H1 (cell line): ENCODE measurements around the gene DEGS2. TPM values are rescaled to one million over a fixed set of nuclear protein-coding genes. Genes with fewer than 3 reads are reported as not detected.

Experiments
- CTCF ChIA-PET: fragments of 300-600 bp; sonication (Branson Sonifier 250); formaldehyde crosslinking; loops from one replicate; lab custom pipeline; 2021; ENCODE audit not compliant: partially characterized antibody; lab: Charles Lee
- POLR2A ChIA-PET: fragments of 300-600 bp; sonication (Branson Sonifier 250); formaldehyde crosslinking; loops from one replicate; lab custom pipeline; 2021; ENCODE audit warnings: inconsistent platforms; ENCODE audit not compliant: partially characterized antibody; lab: Charles Lee
- DNase-seq, 2 experiments: peaks; one replicate each; pipeline versions ENCODE4 v3.0.0 to v3.0.0-alpha.2; 2010 to 2022; ENCODE audit warnings: low spot score in 2 of 2, low read depth in 1 of 2, mixed read lengths in 1 of 2
- FAIRE-seq: peaks from 2 replicates; lab custom pipeline; 2011; peaks lifted over from hg19 to GRCh38; lab: Jason Lieb, UNC
- H2AFZ ChIP-seq: 2 replicates; pipeline ENCODE4 v1.8.1; 2012; ENCODE audit warnings: low read length, inconsistent platforms
- H2AK5ac ChIP-seq: 2 replicates; pipeline ENCODE4 v1.6.1; 2013; ENCODE audit warnings: low read depth, low read length
- H2BK120ac ChIP-seq: replicated peaks from 2 replicates; pipeline ENCODE3; 2013; ENCODE audit warnings: low read depth, low read length, inconsistent platforms
- H2BK12ac ChIP-seq: 2 replicates; pipeline ENCODE4 v1.6.1; 2013; ENCODE audit warnings: low read depth, low read length
- H2BK15ac ChIP-seq: 2 replicates; pipeline ENCODE4 v1.6.1; 2013; ENCODE audit warnings: low read length
- H2BK20ac ChIP-seq: 2 replicates; pipeline ENCODE4 v1.6.1; 2013; ENCODE audit warnings: low read length
- H2BK5ac ChIP-seq: 2 replicates; pipeline ENCODE4 v1.6.1; 2013; ENCODE audit warnings: low read depth, low read length
- H3K14ac ChIP-seq: 2 replicates; pipeline ENCODE4 v1.6.1; 2013; ENCODE audit warnings: inconsistent platforms; ENCODE audit not compliant: insufficient read length
- H3K18ac ChIP-seq: 2 replicates; pipeline ENCODE4 v1.6.1; 2013; ENCODE audit warnings: low read length; ENCODE audit errors: extremely low read depth
- H3K23ac ChIP-seq: 2 replicates; pipeline ENCODE4 v1.6.1; 2013; ENCODE audit warnings: inconsistent platforms; ENCODE audit not compliant: insufficient read length
- H3K23me2 ChIP-seq: 2 replicates; pipeline ENCODE4 v1.6.1; 2013; ENCODE audit warnings: low read depth, low read length
- H3K27ac ChIP-seq: 2 replicates; pipeline ENCODE4 v1.6.1; 2011; ENCODE audit warnings: low read depth, low read length, inconsistent platforms
- H3K27me3 ChIP-seq, 4 experiments: replicated peaks in 1 of 4; 1 replicate in 1 of 4; 2 replicates in 3 of 4; pipeline versions ENCODE4 v1.6.1 to v1.8.1; 2011 to 2013; ENCODE audit warnings: low read length in 3 of 4, mild to moderate bottlenecking in 3 of 4, inconsistent platforms in 2 of 4, mixed read lengths in 2 of 4, moderate library complexity in 1 of 4; ENCODE audit not compliant: control insufficient read depth in 3 of 4, insufficient read depth in 3 of 4; ENCODE audit errors: extremely low read depth in 1 of 4
- H3K36me3 ChIP-seq, 4 experiments: 2 replicates each; pipeline versions ENCODE4 v1.6.1 to v1.8.1; 2011 to 2013; ENCODE audit warnings: mild to moderate bottlenecking in 4 of 4, low read length in 3 of 4, moderate library complexity in 2 of 4, control low read depth in 1 of 4, inconsistent platforms in 1 of 4; ENCODE audit not compliant: insufficient read depth in 4 of 4, control insufficient read depth in 2 of 4
- H3K4ac ChIP-seq: replicated peaks from 2 replicates; pipeline ENCODE3; 2013; ENCODE audit warnings: low read length, low read depth, mixed read lengths, inconsistent platforms; ENCODE audit not compliant: insufficient read length
- H3K4me1 ChIP-seq, 4 experiments: replicated peaks in 1 of 4; 1 replicate in 1 of 4; 2 replicates in 3 of 4; pipeline versions ENCODE4 v1.6.1 to v1.8.1; 2011 to 2013; ENCODE audit warnings: low read length in 3 of 4, inconsistent platforms in 2 of 4, mixed read lengths in 1 of 4; ENCODE audit not compliant: insufficient read depth in 4 of 4, control insufficient read depth in 3 of 4
- H3K4me2 ChIP-seq, 2 experiments: 2 replicates each; pipeline versions ENCODE4 v1.6.1 to v1.8.1; 2011 to 2013; ENCODE audit warnings: low read depth in 2 of 2, low read length in 2 of 2, control low read depth in 1 of 2, inconsistent platforms in 1 of 2, mild to moderate bottlenecking in 1 of 2; ENCODE audit not compliant: insufficient read depth in 1 of 2
- H3K4me3 ChIP-seq, 4 experiments: fragments of 200-600, 300-600 bp in 1 of 4; sonication (generic), shearing (Covaris generic), sonication (Bioruptor Twin) in 1 of 4; 2 replicates each; pipeline versions ENCODE4 v1.5.1 to v1.8.1; 2011 to 2016; ENCODE audit warnings: low read length in 4 of 4, low read depth in 3 of 4, control low read depth in 2 of 4, inconsistent platforms in 2 of 4, mild to moderate bottlenecking in 2 of 4, mixed read lengths in 1 of 4, moderate library complexity in 1 of 4; ENCODE audit not compliant: insufficient read depth in 2 of 4; ENCODE audit errors: extremely low read depth in 1 of 4
- H3K56ac ChIP-seq: replicated peaks from 2 replicates; pipeline ENCODE3; 2013; ENCODE audit warnings: low read depth, mild to moderate bottlenecking, mixed read lengths, low read length, inconsistent platforms; ENCODE audit not compliant: insufficient read length
- H3K79me1 ChIP-seq: 2 replicates; pipeline ENCODE4 v1.6.1; 2013; ENCODE audit warnings: low read depth, low read length, control low read depth
- H3K79me2 ChIP-seq, 2 experiments: 2 replicates each; pipeline versions ENCODE4 v1.6.1 to v1.8.1; 2012 to 2013; ENCODE audit warnings: low read length in 2 of 2, mild to moderate bottlenecking in 2 of 2, inconsistent platforms in 1 of 2; ENCODE audit not compliant: insufficient read depth in 2 of 2, control insufficient read depth in 1 of 2
- H3K9ac ChIP-seq, 4 experiments: replicated peaks in 1 of 4; 1 replicate in 1 of 4; 2 replicates in 3 of 4; pipeline versions ENCODE4 v1.6.1 to v1.8.1; 2011 to 2013; ENCODE audit warnings: low read depth in 3 of 4, low read length in 3 of 4, control low read depth in 2 of 4, mild to moderate bottlenecking in 2 of 4, moderate library complexity in 2 of 4, inconsistent platforms in 1 of 4; ENCODE audit errors: extremely low read depth in 1 of 4
- H3K9me3 ChIP-seq, 2 experiments: 2 replicates each; pipeline versions ENCODE4 v1.6.1 to v1.8.1; 2012 to 2013; ENCODE audit warnings: mild to moderate bottlenecking in 2 of 2, moderate library complexity in 2 of 2, control low read depth in 1 of 2, inconsistent platforms in 1 of 2, low read depth in 1 of 2, low read length in 1 of 2, mixed read lengths in 1 of 2; ENCODE audit not compliant: insufficient read depth in 2 of 2
- H4K20me1 ChIP-seq, 2 experiments: replicated peaks in 1 of 2; 2 replicates each; pipeline versions ENCODE3 to v1.8.1; 2011 to 2013; ENCODE audit warnings: inconsistent platforms in 2 of 2, low read length in 2 of 2, mild to moderate bottlenecking in 1 of 2; ENCODE audit not compliant: insufficient read depth in 2 of 2, control insufficient read depth in 1 of 2
- H4K5ac ChIP-seq: 2 replicates; pipeline ENCODE4 v1.6.1; 2013; ENCODE audit warnings: low read length, low read depth, mixed read lengths, inconsistent platforms; ENCODE audit not compliant: insufficient read length
- H4K8ac ChIP-seq: 2 replicates; pipeline ENCODE4 v1.8.0; 2013; ENCODE audit warnings: mild to moderate bottlenecking, moderate library complexity, low read length, inconsistent platforms; ENCODE audit not compliant: insufficient read depth; ENCODE audit errors: extremely low read depth
- H4K91ac ChIP-seq: replicated peaks from 2 replicates; pipeline ENCODE3; 2013; ENCODE audit warnings: low read length, mixed read lengths, inconsistent platforms; ENCODE audit not compliant: insufficient read length
- EZH2 ChIP-seq: fragments of 200-600 bp; sonication (generic); IDR thresholded peaks from 2 replicates; pipeline ENCODE4 v1.7.1; 2012; ENCODE audit warnings: low read depth, mild to moderate bottlenecking, moderate library complexity, low read length, inconsistent platforms; ENCODE audit not compliant: severe bottlenecking
- HDAC2 ChIP-seq, 2 experiments: fragments of 300-600 bp in 1 of 2; sonication (generic) in 1 of 2; IDR thresholded peaks; 2 replicates each; pipeline ENCODE4 v1.6.1; 2011 to 2012; ENCODE audit warnings: low read depth in 2 of 2, low read length in 2 of 2, mild to moderate bottlenecking in 2 of 2, moderate library complexity in 2 of 2, borderline replicate concordance in 1 of 2, inconsistent platforms in 1 of 2
- JUND ChIP-seq: IDR thresholded peaks from 2 replicates; pipeline ENCODE4 v1.6.1; 2011; ENCODE audit warnings: mild to moderate bottlenecking, improper control_type of control experiment, low read length
- KDM5A ChIP-seq: fragments of 200-600 bp; IDR thresholded peaks from 2 replicates; pipeline ENCODE4 v1.7.1; 2012; ENCODE audit warnings: mild to moderate bottlenecking, low read length, inconsistent platforms, mixed read lengths
- WGBS, 2 experiments: shearing (Covaris generic) in 1 of 2; methylation state at CpG; one replicate each; pipeline versions ENCODE4 v1.1.6 to v1.1.7; 2013 to 2015; ENCODE audit warnings: low lambda C conversion rate in 2 of 2, mixed read lengths in 2 of 2, inconsistent platforms in 1 of 2, low coverage in 1 of 2, missing lambda C conversion rate in 1 of 2; ENCODE audit not compliant: insufficient replicate concordance in 2 of 2, insufficient coverage in 1 of 2, insufficient read length in 1 of 2; ENCODE audit errors: extremely low coverage in 1 of 2, missing lambda C conversion rate in 1 of 2; 5-methylcytosine and 5-hydroxymethylcytosine counted together
- polyA plus RNA-seq, 7 experiments: library from polyadenylated mRNA; depleted of rRNA in 3 of 7; stranded (reverse) in 5 of 7; unstranded in 2 of 7; fragments of >200 nt in 5 of 7; fragments of 200-250 nt in 2 of 7; gene quantifications; 1 replicate in 5 of 7; 2 replicates in 1 of 7; 4 replicates in 1 of 7; pipeline versions ENCODE4 v1.2.1 to v1.2.3, GENCODE V29; 2011 to 2013; ENCODE audit warnings: missing spikeins in 2 of 7, mixed read lengths in 2 of 7
- total RNA-seq: library from RNA; stranded (reverse); fragmentation: NEBNext Ultra II Directional; extraction: Animal tissue kit (Norgen Biotek cat#: 25700); gene quantifications from 2 replicates; pipeline ENCODE4 v1.2.1, GENCODE V29; 2021

Gene DEGS2
- total and polyA plus RNA-seq, 2 of the 8 experiments (the other 6 are each of a cell fraction or from before 2014, with no cell fraction given): 0.61 to 0.82 TPM

DNA sequence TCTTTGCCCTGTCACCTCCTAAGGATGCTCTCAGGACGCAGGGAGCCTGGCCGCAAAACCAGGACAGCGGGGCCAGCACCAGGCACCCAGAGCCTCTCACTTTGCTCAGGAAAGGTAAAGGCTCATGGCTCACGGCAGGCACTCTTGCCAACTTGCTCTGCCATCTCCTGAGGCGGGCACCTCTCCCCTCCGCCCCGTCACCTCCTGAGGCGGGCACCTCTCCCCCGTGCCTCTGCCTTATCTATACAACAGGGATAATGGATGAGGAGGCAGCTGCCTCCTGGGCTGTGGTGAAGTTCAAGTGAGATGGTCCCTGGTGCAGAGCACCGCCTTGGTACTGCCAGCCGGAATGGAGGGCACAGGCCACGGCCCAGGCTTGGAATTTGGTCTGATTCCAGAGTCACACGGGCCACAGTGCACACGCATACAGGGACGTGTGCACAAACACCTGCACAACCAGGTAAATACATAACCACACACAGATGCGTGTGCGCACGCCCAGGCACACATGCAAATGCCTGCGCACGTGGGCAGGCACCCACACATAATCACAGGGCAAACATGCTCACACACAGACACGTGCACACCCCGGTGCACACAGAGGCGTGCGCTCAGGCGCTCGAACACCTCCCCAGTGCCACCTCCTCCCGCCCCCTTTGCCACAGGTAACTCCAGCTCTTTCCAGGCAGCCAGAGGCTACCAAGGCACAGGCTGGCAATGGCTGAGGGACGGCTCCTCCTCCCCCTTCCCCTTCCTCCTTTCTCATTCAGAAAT is 11.6 kb downstream of the DEGS2 start:
- H3K9ac ChIP-seq: no peak overlapping the region
- no peak overlapping the region for H4K5ac ChIP-seq
- no peaks in the 10 kb centered on the region; a peak in 1 of 4 replicates for H3K79me2 ChIP-seq
- no peak overlapping the region for H3K23ac ChIP-seq
- H2BK12ac ChIP-seq: no peak overlapping the region
- H2BK15ac ChIP-seq: no peak overlapping the region
- peaks cover 0 to 3% of the 10 kb centered on the region in 2 experiments for H4K20me1 ChIP-seq
- no peak overlapping the region for H4K91ac ChIP-seq
- H3K14ac ChIP-seq: no peak overlapping the region
- no peaks in the 10 kb centered on the region for H3K27me3 ChIP-seq
- peak overlapping the region; percentile 65; the same call in 1 of the 2 replicates for H2AK5ac ChIP-seq
- no peak overlapping the region for H2AFZ ChIP-seq
- H3K79me1 ChIP-seq: no peaks in the 10 kb centered on the region
- 0 out of 8 replicates have a peak, but pooled peaks cover 0 to 3% (median 0%) of the 10 kb centered on the region in 4 experiments for H3K36me3 ChIP-seq
- no peak overlapping the region for H3K27ac ChIP-seq
- no peaks in the 10 kb centered on the region for H3K23me2 ChIP-seq
- POLR2A ChIA-PET: interaction anchor here (0.7 to 2.1 kb wide), 2 partner anchors 9 to 89 kb away, joined by 3 to 4 read pairs; no protein-coding TSS in a partner anchor
- 82% methylated on average over 28 of the region's 28 CpGs; no CpG with 5 or more reads in 1 of the 2 experiments for WGBS, 2 experiments
- H3K18ac ChIP-seq: no peak overlapping the region
- no peak overlapping the region; the same call in 1 of the 2 replicates for H4K8ac ChIP-seq
- H3K4me1 ChIP-seq: peaks cover 0 to 5% (median 0%) of the 10 kb centered on the region in 4 experiments; a peak in 1 of 7 replicates
- H3K56ac ChIP-seq: no peak overlapping the region
- H3K4me3 ChIP-seq: no peak overlapping the region
- H2BK5ac ChIP-seq: no peak overlapping the region
- FAIRE-seq (no peak), DNase-seq (no peak)
- no peak overlapping the region for H3K4ac ChIP-seq
- H2BK120ac ChIP-seq: no peak overlapping the region
- no peaks in the 10 kb centered on the region for H3K9me3 ChIP-seq
- H3K4me2 ChIP-seq: no peak overlapping the region
- no peak overlapping the region for H2BK20ac ChIP-seq
- CTCF ChIA-PET: interaction anchor here (2.0 to 22.9 kb wide), 3 partner anchors 7 to 45 kb away, joined by 5 to 307 read pairs (median 307); partner anchors contain the start of gene DEGS2
- TF ChIP-seq JUND: no peak
- no peak for TF ChIP-seq KDM5A
- no peak for TF ChIP-seq HDAC2 (IDR thresholded peaks at IDR 0.05; ENCODE audit: borderline replicate concordance in 1 of 2, low read depth in 2 of 2, low read length in 2 of 2)
- no peak for TF ChIP-seq EZH2
